ENCODE measurements around the gene HDC. TPM values are rescaled to one million over a fixed set of nuclear protein-coding genes. Genes with fewer than 3 reads are reported as not detected.

Gene HDC
- total RNA-seq, 1 experiment from 2014 or later = not detected

DNA sequence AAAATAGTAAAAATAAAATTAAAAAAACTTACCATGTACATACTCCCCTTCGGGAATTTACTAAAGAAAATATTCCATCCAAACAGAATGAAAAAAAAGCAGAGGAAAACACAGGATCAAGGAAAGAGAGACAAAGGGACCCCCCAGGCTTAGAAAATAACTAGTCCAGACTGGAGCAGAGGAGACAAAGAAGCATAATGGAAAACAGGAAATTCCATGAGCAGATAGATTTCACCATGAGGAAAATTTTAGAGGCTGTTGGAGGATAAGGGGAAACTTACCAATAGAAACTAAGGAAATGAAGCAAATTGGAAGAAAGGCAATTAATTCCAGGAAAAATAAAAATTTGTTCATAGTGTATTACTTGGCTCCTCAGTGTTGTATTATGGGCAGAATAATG is 46.8 kb downstream of the HDC start:
- no peaks in the 10 kb centered on the region for H3K4me1 Mint-ChIP-seq (ENCODE audit: insufficient read depth, unreplicated experiment)
- POLR2A ChIA-PET = no interaction called here
- H3K4me3 Mint-ChIP-seq (ENCODE audit: unreplicated experiment) = no peak overlapping the region
- no peaks in the 10 kb centered on the region for H3K27me3 Mint-ChIP-seq (ENCODE audit: insufficient read depth, unreplicated experiment)
- CTCF ChIA-PET = interaction anchor here (1.0 kb wide), 1 partner anchor 16 kb away, joined by 4 read pairs; no protein-coding TSS in a partner anchor
- intact Hi-C loops (cut with micrococcal nuclease) = no loop called here
- H3K9me3 Mint-ChIP-seq (ENCODE audit: unreplicated experiment) = no peaks in the 10 kb centered on the region
- TF ChIP-seq, protein P1, sequence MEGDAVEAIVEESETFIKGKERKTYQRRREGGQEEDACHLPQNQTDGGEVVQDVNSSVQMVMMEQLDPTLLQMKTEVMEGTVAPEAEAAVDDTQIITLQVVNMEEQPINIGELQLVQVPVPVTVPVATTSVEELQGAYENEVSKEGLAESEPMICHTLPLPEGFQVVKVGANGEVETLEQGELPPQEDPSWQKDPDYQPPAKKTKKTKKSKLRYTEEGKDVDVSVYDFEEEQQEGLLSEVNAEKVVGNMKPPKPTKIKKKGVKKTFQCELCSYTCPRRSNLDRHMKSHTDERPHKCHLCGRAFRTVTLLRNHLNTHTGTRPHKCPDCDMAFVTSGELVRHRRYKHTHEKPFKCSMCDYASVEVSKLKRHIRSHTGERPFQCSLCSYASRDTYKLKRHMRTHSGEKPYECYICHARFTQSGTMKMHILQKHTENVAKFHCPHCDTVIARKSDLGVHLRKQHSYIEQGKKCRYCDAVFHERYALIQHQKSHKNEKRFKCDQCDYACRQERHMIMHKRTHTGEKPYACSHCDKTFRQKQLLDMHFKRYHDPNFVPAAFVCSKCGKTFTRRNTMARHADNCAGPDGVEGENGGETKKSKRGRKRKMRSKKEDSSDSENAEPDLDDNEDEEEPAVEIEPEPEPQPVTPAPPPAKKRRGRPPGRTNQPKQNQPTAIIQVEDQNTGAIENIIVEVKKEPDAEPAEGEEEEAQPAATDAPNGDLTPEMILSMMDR (IDR thresholded peaks at IDR 0.05; ENCODE audit: unreplicated experiment) = no peak
- no TSS peak for BruUV-seq (replicated peaks)
- no peak overlapping the region for H3K27ac Mint-ChIP-seq (ENCODE audit: low read depth, unreplicated experiment)
- DNase-seq (ENCODE audit: unreplicated experiment) = no peak
- H3K36me3 Mint-ChIP-seq (ENCODE audit: insufficient read depth, unreplicated experiment) = no peaks in the 10 kb centered on the region

- H3K27ac Mint-ChIP-seq (ENCODE audit: low read depth, unreplicated experiment) = no peak overlapping the region
- H3K9me3 Mint-ChIP-seq (ENCODE audit: unreplicated experiment) = no peaks in the 10 kb centered on the region
- DNase-seq (ENCODE audit: unreplicated experiment) = no peak
- intact Hi-C loops (cut with micrococcal nuclease) = no loop called here
- ChIA-PET POLR2A (no interaction called here), CTCF (no interaction called here)
- no peaks in the 10 kb centered on the region for H3K27me3 Mint-ChIP-seq (ENCODE audit: insufficient read depth, unreplicated experiment)
- no peak overlapping the region for H3K4me3 Mint-ChIP-seq (ENCODE audit: unreplicated experiment)
- BruUV-seq (replicated peaks) = no TSS peak
- no peaks in the 10 kb centered on the region for H3K36me3 Mint-ChIP-seq (ENCODE audit: insufficient read depth, unreplicated experiment)
- H3K4me1 Mint-ChIP-seq (ENCODE audit: insufficient read depth, unreplicated experiment) = no peaks in the 10 kb centered on the region
- TF ChIP-seq, protein P1 (IDR thresholded peaks at IDR 0.05; ENCODE audit: unreplicated experiment) = no peak
Observed at GRCh38 chr15:50218291-50218690, 47.2 kb downstream of the HDC start.

GRCh38 chr15:50210462-50211157 is 54.9 kb downstream of the HDC start:
- Mint-ChIP-seq H3K27ac (ENCODE audit: low read depth, unreplicated experiment) (peak overlapping the region; percentile 49), H3K9me3 (ENCODE audit: unreplicated experiment) (peaks cover 13% of the 10 kb centered on the region), H3K36me3 (ENCODE audit: insufficient read depth, unreplicated experiment) (no peaks in the 10 kb centered on the region), H3K27me3 (ENCODE audit: insufficient read depth, unreplicated experiment) (no peaks in the 10 kb centered on the region), H3K4me3 (ENCODE audit: unreplicated experiment) (no peak overlapping the region), H3K4me1 (ENCODE audit: insufficient read depth, unreplicated experiment) (peaks cover 14% of the 10 kb centered on the region)
- peak; percentile 56 for DNase-seq (ENCODE audit: unreplicated experiment)
- POLR2A ChIA-PET = interaction anchor here (0.6 to 1.5 kb wide), 6 partner anchors 14 to 1860 kb away, joined by 3 to 5 read pairs (median 4); partner anchors contain the start of gene GABPB1
- CTCF ChIA-PET = interaction anchor here (0.7 to 1.7 kb wide), 4 partner anchors 11 to 62 kb away, joined by 3 to 5 read pairs (median 3); partner anchors contain the start of gene SLC27A2
- TF ChIP-seq, protein P1 (IDR thresholded peaks at IDR 0.05; ENCODE audit: unreplicated experiment) = no peak
- no TSS peak for BruUV-seq (replicated peaks)
- intact Hi-C loops (cut with micrococcal nuclease) = no loop called here

GRCh38 chr15:50209809-50210208 is 55.7 kb downstream of the HDC start:
- DNase-seq (ENCODE audit: unreplicated experiment) = peak; percentile 35
- Mint-ChIP-seq H3K27ac (ENCODE audit: low read depth, unreplicated experiment) (peak overlapping the region; percentile 49), H3K4me1 (ENCODE audit: insufficient read depth, unreplicated experiment) (peaks cover 14% of the 10 kb centered on the region), H3K4me3 (ENCODE audit: unreplicated experiment) (no peak overlapping the region), H3K27me3 (ENCODE audit: insufficient read depth, unreplicated experiment) (no peaks in the 10 kb centered on the region), H3K36me3 (ENCODE audit: insufficient read depth, unreplicated experiment) (no peaks in the 10 kb centered on the region), H3K9me3 (ENCODE audit: unreplicated experiment) (peaks cover 13% of the 10 kb centered on the region)
- CTCF ChIA-PET = interaction anchor here (0.7 to 1.7 kb wide), 3 partner anchors 11 to 62 kb away, joined by 3 to 5 read pairs (median 3); no protein-coding TSS in a partner anchor
- POLR2A ChIA-PET = interaction anchor here (0.7 to 1.5 kb wide), 4 partner anchors 27 to 1861 kb away, joined by 3 to 5 read pairs (median 4); no protein-coding TSS in a partner anchor
- intact Hi-C loops (cut with micrococcal nuclease) = no loop called here
- TF ChIP-seq, protein P1 (IDR thresholded peaks at IDR 0.05; ENCODE audit: unreplicated experiment) = no peak
- BruUV-seq (replicated peaks) = no TSS peak

All from MCF 10A (cell line).